WERI-Rb-1 (cell line): ENCODE measurements around the gene GAB1.

Experiments
- DNase-seq: peaks from one replicate; pipeline ENCODE4 v3.0.0-alpha.2; 2020
- H3K27ac ChIP-seq: fragments of 250-450 bp; sonication (Bioruptor Pico); 2 replicates; pipeline ENCODE4 v1.5.1; 2020; ENCODE audit warnings: mild to moderate bottlenecking, moderate library complexity
- H3K27me3 ChIP-seq: fragments of 250-450 bp; sonication (Bioruptor Pico); 2 replicates; pipeline ENCODE4 v1.5.1; 2021; ENCODE audit warnings: mild to moderate bottlenecking, low read depth, moderate library complexity; ENCODE audit not compliant: insufficient read depth, severe bottlenecking
- H3K36me3 ChIP-seq: fragments of 250-450 bp; sonication (Bioruptor Pico); 2 replicates; pipeline ENCODE4 v1.5.1; 2020; ENCODE audit warnings: mild to moderate bottlenecking, moderate library complexity
- H3K4me3 ChIP-seq: 2 replicates; pipeline ENCODE4 v1.5.1; 2011; ENCODE audit warnings: low read depth, mild to moderate bottlenecking, control low read depth, low read length
- H3K9me3 ChIP-seq: fragments of 250-450 bp; sonication (Bioruptor Pico); 2 replicates; pipeline ENCODE4 v1.5.1; 2021; ENCODE audit warnings: mild to moderate bottlenecking, moderate library complexity; ENCODE audit not compliant: severe bottlenecking
- CTCF ChIP-seq: IDR thresholded peaks from 2 replicates; pipeline ENCODE4 v1.5.1; 2011; ENCODE audit warnings: low read depth, mild to moderate bottlenecking, control low read depth, inconsistent platforms, low read length

The GAB1 gene

GRCh38 chr4:143400082-143400481, 63.4 kb downstream of the GAB1 start:
- no peak overlapping the region for H3K27ac ChIP-seq
- no peaks in the 10 kb centered on the region for H3K9me3 ChIP-seq
- no peak for TF ChIP-seq CTCF
- DNase-seq, result no peak
- H3K27me3 ChIP-seq, result no peaks in the 10 kb centered on the region
- no peak overlapping the region for H3K4me3 ChIP-seq
- no peaks in the 10 kb centered on the region for H3K36me3 ChIP-seq

GRCh38 chr4:143402776-143403552, 66.3 kb downstream of the GAB1 start:
- no peaks in the 10 kb centered on the region for H3K27me3 ChIP-seq
- H3K36me3 ChIP-seq, result no peaks in the 10 kb centered on the region
- no peak overlapping the region for H3K4me3 ChIP-seq
- H3K9me3 ChIP-seq, result no peaks in the 10 kb centered on the region
- no peak for TF ChIP-seq CTCF
- DNase-seq, result no peak
- no peak overlapping the region for H3K27ac ChIP-seq

GRCh38 chr4:143403553-143403820, 66.8 kb downstream of the GAB1 start:
- no peak for DNase-seq

GRCh38 chr4:143404555-143404954, 67.9 kb downstream of the GAB1 start:
- H3K27me3 ChIP-seq, result no peaks in the 10 kb centered on the region
- H3K4me3 ChIP-seq, result no peak overlapping the region
- no peak for TF ChIP-seq CTCF
- no peak overlapping the region for H3K27ac ChIP-seq
- DNase-seq, result no peak
- no peaks in the 10 kb centered on the region for H3K36me3 ChIP-seq
- no peaks in the 10 kb centered on the region for H3K9me3 ChIP-seq

More at GRCh38 chr4:143403553-143403820, 66.8 kb downstream of the GAB1 start:
- Histone ChIP-seq H3K36me3 (no peaks in the 10 kb centered on the region), H3K27me3 (no peaks in the 10 kb centered on the region), H3K4me3 (no peak overlapping the region), H3K9me3 (no peaks in the 10 kb centered on the region), H3K27ac (no peak overlapping the region)
- TF ChIP-seq CTCF, result no peak

GRCh38 chr4:143405075-143405730, 68.5 kb downstream of the GAB1 start:
- H3K36me3 ChIP-seq, result no peaks in the 10 kb centered on the region
- DNase-seq, result no peak
- no peak overlapping the region for H3K27ac ChIP-seq
- no peak for TF ChIP-seq CTCF
- no peak overlapping the region for H3K4me3 ChIP-seq
- no peaks in the 10 kb centered on the region for H3K9me3 ChIP-seq
- H3K27me3 ChIP-seq, result no peaks in the 10 kb centered on the region
